Activated T-helper 1 cell treated with anti-CD3 and anti-CD28 coated beads, Interleukin-2, amount 50 U/mL, for 16 hours (primary cell): Measurements from ENCODE around the gene NR0B2.
"Not testable (repeated sequence)": the region's sequence is repeated elsewhere in the genome, so short reads cannot be mapped to it uniquely, and the experiment has no call there.

ENCODE experiments used
- DNase-seq, 2 donors: peaks; one replicate each; pipeline ENCODE4 v3.0.0-alpha.2; 2020; ENCODE audit warnings: low read depth in 1 of 2, low spot score in 1 of 2

NR0B2 gene

GRCh38 chr1:26913754-26914619 lies at the start of gene NR0B2:
NR0B2 (minus strand) TSS chr1:26913975; CDS start chr1:26913940, 35 bp downstream.
- no peak for DNase-seq

GRCh38 chr1:26961826-26962225 lies 48.1 kb upstream of the NR0B2 start:
- DNase-seq = no peak

- DNase-seq = no peak
Measured at GRCh38 chr1:26960625-26960966, 46.8 kb upstream of the NR0B2 start.

GRCh38 chr1:26959722-26960624 lies 46.2 kb upstream of the NR0B2 start, which contains the start of gene KDF1:
KDF1 (minus strand) TSS chr1:26960468; CDS start chr1:26952380, 8,088 bp downstream.
- DNase-seq = peak; percentile 28 to 34

- no peak for DNase-seq
Measured at GRCh38 chr1:26959270-26959669, 45.5 kb upstream of the NR0B2 start.

GRCh38 chr1:26957306-26957705 lies 43.5 kb upstream of the NR0B2 start:
- no peak for DNase-seq

GRCh38 chr1:26956321-26956720 lies 42.5 kb upstream of the NR0B2 start:
- no peak for DNase-seq

- no peak for DNase-seq
Measured at GRCh38 chr1:26953374-26953773, 39.6 kb upstream of the NR0B2 start.

- no peak for DNase-seq
Measured at GRCh38 chr1:26951821-26952497, 38.2 kb upstream of the NR0B2 start.

GRCh38 chr1:26951216-26951615 lies 37.4 kb upstream of the NR0B2 start:
- DNase-seq = no peak

GRCh38 chr1:26950602-26951001 lies 36.8 kb upstream of the NR0B2 start:
- DNase-seq = no peak

- no peak for DNase-seq
Measured at GRCh38 chr1:26949926-26950319, 36.1 kb upstream of the NR0B2 start.

GRCh38 chr1:26949266-26949925 lies 35.6 kb upstream of the NR0B2 start:
- no peak for DNase-seq

- DNase-seq = not testable (repeated sequence)
Measured at GRCh38 chr1:26948725-26949057, 34.9 kb upstream of the NR0B2 start.

GRCh38 chr1:26946270-26946669 lies 32.5 kb upstream of the NR0B2 start:
- DNase-seq = no peak

- no peak for DNase-seq
Measured at GRCh38 chr1:26945728-26946127, 32.0 kb upstream of the NR0B2 start.

- no peak for DNase-seq
Measured at GRCh38 chr1:26945138-26945537, 31.4 kb upstream of the NR0B2 start.

GRCh38 chr1:26942656-26943055 lies 28.9 kb upstream of the NR0B2 start:
- DNase-seq = no peak

GRCh38 chr1:26941311-26941710 lies 27.5 kb upstream of the NR0B2 start:
- DNase-seq = no peak

GRCh38 chr1:26938659-26939025 lies 24.9 kb upstream of the NR0B2 start:
- DNase-seq = no peak

- no peak for DNase-seq
Measured at GRCh38 chr1:26938004-26938658, 24.4 kb upstream of the NR0B2 start.
